IMR-90 (cell line): ENCODE results near the gene VAMP7. TPM values are rescaled to one million over a fixed set of nuclear protein-coding genes. Genes with fewer than 3 reads are reported as not detected.

Experiments used
- ATAC-seq: fragments of 200-7000 bp; cut with Tn5 transposase; 2 replicates; pipeline ENCODE4 v1.9.1; 2020; ENCODE audit warnings: low read depth, mild to moderate bottlenecking, moderate library complexity
- BruUV-seq: library from RNA; stranded (reverse); fragments of 400-500 nt; replicated peaks from 2 replicates; lab custom pipeline; 2021; lab: Mats Ljungman, UMichigan
- CTCF ChIA-PET: fragments of 300-600 bp; formaldehyde crosslinking; extraction: SDS; loops from one replicate; lab custom pipeline; 2021; ENCODE audit warnings: antibody characterized with exemption; lab: Yijun Ruan, JAX
- POLR2A ChIA-PET: fragments of 300-600 bp; sonication (Branson Sonifier 250); formaldehyde crosslinking; loops from one replicate; lab custom pipeline; 2022; ENCODE audit warnings: antibody characterized with exemption; ENCODE audit not compliant: unreplicated experiment; lab: Charles Lee
- DNase-seq: peaks from one replicate; pipeline ENCODE4 v3.0.0; 2013
- H2AFZ ChIP-seq: replicated peaks from 2 replicates; pipeline ENCODE3; 2013; ENCODE audit warnings: low read length, mild to moderate bottlenecking; ENCODE audit not compliant: poor library complexity
- H2AK5ac ChIP-seq: 2 replicates; pipeline ENCODE4 v1.6.1; 2013; ENCODE audit warnings: low read depth, low read length, inconsistent platforms
- H2AK9ac ChIP-seq: replicated peaks from 2 replicates; pipeline ENCODE3; 2013; ENCODE audit warnings: mild to moderate bottlenecking, low read depth, low read length, moderate library complexity; ENCODE audit not compliant: poor library complexity
- H2BK120ac ChIP-seq: 2 replicates; pipeline ENCODE4 v1.6.1; 2013; ENCODE audit warnings: low read depth, low read length, inconsistent platforms
- H2BK15ac ChIP-seq: 3 replicates; pipeline ENCODE4 v1.6.1; 2013; ENCODE audit warnings: low read depth, low read length, inconsistent platforms
- H2BK20ac ChIP-seq: 2 replicates; pipeline ENCODE4 v1.6.1; 2013; ENCODE audit warnings: low read depth, mild to moderate bottlenecking, inconsistent platforms, low read length, moderate library complexity
- H2BK5ac ChIP-seq: 2 replicates; pipeline ENCODE4 v1.6.1; 2013; ENCODE audit warnings: mild to moderate bottlenecking, low read depth, low read length, inconsistent platforms; ENCODE audit not compliant: poor library complexity, severe bottlenecking
- H3K14ac ChIP-seq: replicated peaks from 2 replicates; pipeline ENCODE4 v1.6.1; 2013; ENCODE audit warnings: low read depth, low read length, inconsistent platforms
- H3K18ac ChIP-seq: 2 replicates; pipeline ENCODE4 v1.6.1; 2013; ENCODE audit warnings: low read depth, low read length, control low read depth
- H3K23ac ChIP-seq: 2 replicates; pipeline ENCODE4 v1.6.1; 2013; ENCODE audit warnings: low read depth, low read length, inconsistent platforms
- H3K27ac ChIP-seq: 2 replicates; pipeline ENCODE4 v1.5.1; 2013; ENCODE audit warnings: mild to moderate bottlenecking, control low read depth, low read length; ENCODE audit not compliant: insufficient read depth
- H3K27me3 ChIP-seq: 2 replicates; pipeline ENCODE4 v1.6.1; 2013; ENCODE audit warnings: low read length; ENCODE audit not compliant: control insufficient read depth, insufficient read depth
- H3K36me3 ChIP-seq: 2 replicates; pipeline ENCODE4 v1.6.1; 2013; ENCODE audit warnings: low read length, mixed read lengths; ENCODE audit not compliant: control insufficient read depth, insufficient read depth
- H3K4ac ChIP-seq: 2 replicates; pipeline ENCODE4 v1.6.1; 2013; ENCODE audit warnings: low read depth, low read length, inconsistent platforms
- H3K4me1 ChIP-seq: 2 replicates; pipeline ENCODE4 v1.6.1; 2013; ENCODE audit warnings: low read length, mixed read lengths; ENCODE audit not compliant: control insufficient read depth, insufficient read depth
- H3K4me2 ChIP-seq: 2 replicates; pipeline ENCODE4 v1.6.1; 2013; ENCODE audit warnings: low read depth, mild to moderate bottlenecking, control low read depth, low read length, moderate library complexity
- H3K4me3 ChIP-seq: 2 replicates; pipeline ENCODE4 v1.5.1; 2013; ENCODE audit warnings: low read depth, mild to moderate bottlenecking, control low read depth, low read length, moderate library complexity; ENCODE audit not compliant: insufficient read depth
- H3K56ac ChIP-seq: 2 replicates; pipeline ENCODE4 v1.6.1; 2013; ENCODE audit warnings: low read length, inconsistent platforms; ENCODE audit not compliant: insufficient read depth; ENCODE audit errors: extremely low read depth
- H3K79me1 ChIP-seq, 2 experiments: 2 replicates each; pipeline ENCODE4 v1.6.1; 2013; ENCODE audit warnings: low read length in 2 of 2, inconsistent platforms in 1 of 2, low read depth in 1 of 2
- H3K9ac ChIP-seq: 2 replicates; pipeline ENCODE4 v1.6.1; 2013; ENCODE audit warnings: low read depth, low read length, control low read depth
- H3K9me1 ChIP-seq: 2 replicates; pipeline ENCODE4 v1.6.1; 2013; ENCODE audit warnings: low read length, inconsistent platforms; ENCODE audit not compliant: insufficient read depth
- H3K9me3 ChIP-seq: 2 replicates; pipeline ENCODE4 v1.6.1; 2013; ENCODE audit warnings: low read length; ENCODE audit not compliant: control insufficient read depth, insufficient read depth
- H4K20me1 ChIP-seq: 2 replicates; pipeline ENCODE4 v1.6.1; 2013; ENCODE audit warnings: low read length, inconsistent platforms; ENCODE audit not compliant: insufficient read depth
- H4K5ac ChIP-seq: 2 replicates; pipeline ENCODE4 v1.6.1; 2013; ENCODE audit warnings: mild to moderate bottlenecking, low read depth, low read length, control low read depth
- H4K8ac ChIP-seq, 2 experiments: 2 replicates each; pipeline ENCODE4 v1.6.1; 2013; ENCODE audit warnings: low read depth in 2 of 2, low read length in 2 of 2, control low read depth in 1 of 2, inconsistent platforms in 1 of 2
- H4K91ac ChIP-seq: 2 replicates; pipeline ENCODE4 v1.6.1; 2013; ENCODE audit warnings: low read depth, low read length, inconsistent platforms; ENCODE audit not compliant: insufficient read depth
- CHD1 ChIP-seq: IDR thresholded peaks from 2 replicates; pipeline ENCODE4 v1.6.1; 2012; ENCODE audit warnings: low read depth, low read length, improper control_type of control experiment
- FOS ChIP-seq: fragments of 150-350 bp; IDR thresholded peaks from 2 replicates; pipeline ENCODE4 v1.6.1; 2016; ENCODE audit warnings: low read depth, low read length
- MAZ ChIP-seq: IDR thresholded peaks from 2 replicates; pipeline ENCODE4 v1.6.1; 2012; ENCODE audit warnings: low read depth, mild to moderate bottlenecking, low read length, improper control_type of control experiment, moderate library complexity, borderline replicate concordance
- NFE2L2 ChIP-seq: fragments of 150-350 bp; IDR thresholded peaks from 2 replicates; pipeline ENCODE4 v1.6.1; 2016; ENCODE audit warnings: low read depth, mild to moderate bottlenecking, low read length
- RAD21 ChIP-seq: IDR thresholded peaks from 2 replicates; pipeline ENCODE4 v1.6.1; 2012; ENCODE audit warnings: low read length, improper control_type of control experiment
- RCOR1 ChIP-seq: IDR thresholded peaks from 2 replicates; pipeline ENCODE4 v1.6.1; 2012; ENCODE audit warnings: mild to moderate bottlenecking, low read length, improper control_type of control experiment; ENCODE audit not compliant: insufficient replicate concordance
- SMC3 ChIP-seq: fragments of 150-350 bp; IDR thresholded peaks from 2 replicates; pipeline ENCODE4 v1.6.1; 2016; ENCODE audit warnings: low read depth, mild to moderate bottlenecking, antibody characterized with exemption, low read length, moderate library complexity
- whole genome bisulfite sequencing, 2 experiments: methylation state at CpG; one replicate each; pipeline versions ENCODE4 v1.1.5 to v1.1.7; 2013; ENCODE audit warnings: missing lambda C conversion rate in 2 of 2; ENCODE audit not compliant: insufficient read length in 1 of 2; ENCODE audit errors: extremely low coverage in 2 of 2; 5-methylcytosine and 5-hydroxymethylcytosine counted together
- dilution Hi-C: fragments of 300-500 bp; cut with HindIII; formaldehyde crosslinking; loops from one replicate; pipeline ENCODE4 v1.14.3; 2018; ENCODE audit warnings: low sequenced_read_pairs; ENCODE audit not compliant: unreplicated experiment
- in situ Hi-C: fragments of 300-500 bp; cut with MboI; formaldehyde crosslinking; loops from 3 replicates; pipeline ENCODE4 v1.14.3; 2019; ENCODE audit warnings: low sequenced_read_pairs, inconsistent platforms, mixed read lengths
- intact Hi-C: fragments of 100-400 bp; cut with micrococcal nuclease; formaldehyde crosslinking; loops from 2 replicates; pipeline ENCODE4 v1.10.0; 2022
- polyA plus RNA-seq, 3 experiments: library from polyadenylated mRNA; depleted of rRNA; stranded (reverse); fragments of >200 nt; gene quantifications; 2 replicates each; pipeline ENCODE4 v1.2.3, GENCODE V29; 2012; ENCODE audit warnings: low replicate concordance in 1 of 3
- total RNA-seq: library from RNA; depleted of rRNA; stranded (reverse); fragments of >200 nt; gene quantifications from 2 replicates; pipeline ENCODE4 v1.2.3, GENCODE V29; 2012

Gene VAMP7
- total and polyA plus RNA-seq, 2 of the 4 experiments (the other 2 are of a cell fraction) = 21.7 to 39.1 TPM

DNA sequence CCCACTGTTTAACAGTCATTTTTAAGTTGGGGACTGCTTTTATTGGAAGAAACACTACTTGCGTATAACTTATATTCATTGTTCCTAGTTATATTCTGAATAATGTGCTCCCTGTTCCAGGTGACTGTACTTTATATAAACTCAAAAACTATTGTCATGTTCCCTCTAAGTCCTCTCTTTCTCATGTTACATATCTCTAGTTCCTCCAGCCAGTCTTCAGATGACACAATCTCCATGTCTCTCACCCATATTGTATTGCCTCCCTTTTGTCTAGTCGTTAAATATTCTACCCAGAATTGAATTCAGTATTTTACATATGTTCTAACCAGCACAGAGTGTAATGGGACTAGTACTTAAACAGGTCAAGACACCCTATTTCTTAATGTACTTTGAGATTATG, 5.3 kb downstream of the VAMP7 start:
- Histone ChIP-seq H3K4me3 (no peak overlapping the region), H4K5ac (no peak overlapping the region), H3K27ac (no peak overlapping the region), H4K91ac (no peak overlapping the region), H2AFZ (no peak overlapping the region), H2BK5ac (no peak overlapping the region), H2BK15ac (no peak overlapping the region), H2BK20ac (no peak overlapping the region), H2BK120ac (no peak overlapping the region), H3K79me1 (peaks cover 7 to 11% of the 10 kb centered on the region in 2 experiments; a peak in 3 of 4 replicates), H3K9me3 (no peaks in the 10 kb centered on the region), H2AK9ac (no peak overlapping the region), H2AK5ac (no peak overlapping the region), H4K8ac (no peak overlapping the region), H3K9ac (no peak overlapping the region), H3K14ac (no peak overlapping the region), H3K36me3 (peaks cover 4% of the 10 kb centered on the region; the same call in 1 of the 2 replicates), H3K9me1 (no peaks in the 10 kb centered on the region), H3K4ac (no peak overlapping the region), H3K27me3 (no peaks in the 10 kb centered on the region), H4K20me1 (no peaks in the 10 kb centered on the region), H3K23ac (no peak overlapping the region), H3K4me1 (peaks cover 5% of the 10 kb centered on the region; the same call in 1 of the 2 replicates), H3K56ac (no peak overlapping the region), H3K18ac (no peak overlapping the region), H3K4me2 (no peak overlapping the region)
- TF ChIP-seq SMC3 (no peak), FOS (no peak), NFE2L2 (no peak), CHD1 (no peak), RAD21 (no peak), RCOR1 (no peak), MAZ (no peak)
- CTCF ChIA-PET = no interaction called here
- WGBS, 2 experiments = no CpG with 5 or more reads among the region's 2 CpGs
- in situ Hi-C loops = no loop called here
- POLR2A ChIA-PET = no interaction called here
- ATAC-seq (no peak), DNase-seq (no peak)
- BruUV-seq = no TSS peak
- intact Hi-C loops = no loop called here
- dilution Hi-C loops = no loop called here
